Measurements from ENCODE around the gene EIF4A3.

DNA sequence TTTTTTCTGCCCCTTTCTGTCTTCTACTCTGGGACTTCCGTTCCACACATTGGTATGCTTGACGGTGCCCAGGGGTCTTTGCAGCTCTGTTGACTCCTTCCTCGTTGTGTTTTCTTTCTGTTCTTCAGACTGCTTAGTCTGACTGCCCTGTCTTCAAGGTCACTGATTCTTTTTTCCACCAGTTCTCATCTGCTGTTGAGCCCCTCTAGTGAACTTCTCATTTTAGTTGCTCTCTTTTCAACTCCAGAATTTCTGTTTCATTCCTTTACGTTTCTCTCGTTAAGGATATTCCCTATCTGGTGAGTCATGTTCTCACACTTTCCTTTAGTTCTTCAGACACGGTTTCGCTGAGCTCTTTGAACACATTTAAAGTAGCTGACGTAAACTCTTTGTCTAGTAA, 31.8 kb downstream of the EIF4A3 start:
- TF ChIP-seq, protein P1, sequence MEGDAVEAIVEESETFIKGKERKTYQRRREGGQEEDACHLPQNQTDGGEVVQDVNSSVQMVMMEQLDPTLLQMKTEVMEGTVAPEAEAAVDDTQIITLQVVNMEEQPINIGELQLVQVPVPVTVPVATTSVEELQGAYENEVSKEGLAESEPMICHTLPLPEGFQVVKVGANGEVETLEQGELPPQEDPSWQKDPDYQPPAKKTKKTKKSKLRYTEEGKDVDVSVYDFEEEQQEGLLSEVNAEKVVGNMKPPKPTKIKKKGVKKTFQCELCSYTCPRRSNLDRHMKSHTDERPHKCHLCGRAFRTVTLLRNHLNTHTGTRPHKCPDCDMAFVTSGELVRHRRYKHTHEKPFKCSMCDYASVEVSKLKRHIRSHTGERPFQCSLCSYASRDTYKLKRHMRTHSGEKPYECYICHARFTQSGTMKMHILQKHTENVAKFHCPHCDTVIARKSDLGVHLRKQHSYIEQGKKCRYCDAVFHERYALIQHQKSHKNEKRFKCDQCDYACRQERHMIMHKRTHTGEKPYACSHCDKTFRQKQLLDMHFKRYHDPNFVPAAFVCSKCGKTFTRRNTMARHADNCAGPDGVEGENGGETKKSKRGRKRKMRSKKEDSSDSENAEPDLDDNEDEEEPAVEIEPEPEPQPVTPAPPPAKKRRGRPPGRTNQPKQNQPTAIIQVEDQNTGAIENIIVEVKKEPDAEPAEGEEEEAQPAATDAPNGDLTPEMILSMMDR (conservative IDR thresholded peaks at IDR 0.05; ENCODE audit: low read length) = no peak
- TF ChIP-seq EZH2phosphoT487 (IDR thresholded peaks at IDR 0.05; ENCODE audit: borderline replicate concordance, low read depth, low read length) = no peak
